IPS DF 6.9 (cell line): ENCODE data around the gene CALML3.

Source experiments
- DNase-seq: peaks from one replicate; pipeline ENCODE4 v3.0.0-alpha.2; 2013; ENCODE audit warnings: low read depth, low spot score
- H3K27ac ChIP-seq: one replicate; pipeline ENCODE4 v1.5.1; 2013; ENCODE audit warnings: low read length, control low read depth
- H3K27me3 ChIP-seq: 2 replicates; pipeline ENCODE4 v1.6.1; 2013; ENCODE audit warnings: mild to moderate bottlenecking, low read length; ENCODE audit not compliant: control insufficient read depth, insufficient read depth
- H3K36me3 ChIP-seq: 2 replicates; pipeline ENCODE4 v1.6.1; 2013; ENCODE audit warnings: low read length; ENCODE audit not compliant: control insufficient read depth, insufficient read depth
- H3K4me1 ChIP-seq: 2 replicates; pipeline ENCODE4 v1.6.1; 2013; ENCODE audit warnings: low read length; ENCODE audit not compliant: control insufficient read depth, insufficient read depth
- H3K4me3 ChIP-seq: 2 replicates; pipeline ENCODE4 v1.5.1; 2013; ENCODE audit warnings: mild to moderate bottlenecking, low read length
- H3K9me3 ChIP-seq: 2 replicates; pipeline ENCODE4 v1.6.1; 2013; ENCODE audit warnings: low read length, inconsistent platforms; ENCODE audit not compliant: control insufficient read depth, insufficient read depth
- WGBS: extraction: QIAGEN DNeasy Blood & Tissue Kit; methylation state at CpG from one replicate; pipeline ENCODE4 v1.1.7; 2013; ENCODE audit warnings: mixed read lengths, missing lambda C conversion rate; ENCODE audit not compliant: insufficient read length, insufficient coverage; 5-methylcytosine and 5-hydroxymethylcytosine counted together

Gene CALML3

DNA sequence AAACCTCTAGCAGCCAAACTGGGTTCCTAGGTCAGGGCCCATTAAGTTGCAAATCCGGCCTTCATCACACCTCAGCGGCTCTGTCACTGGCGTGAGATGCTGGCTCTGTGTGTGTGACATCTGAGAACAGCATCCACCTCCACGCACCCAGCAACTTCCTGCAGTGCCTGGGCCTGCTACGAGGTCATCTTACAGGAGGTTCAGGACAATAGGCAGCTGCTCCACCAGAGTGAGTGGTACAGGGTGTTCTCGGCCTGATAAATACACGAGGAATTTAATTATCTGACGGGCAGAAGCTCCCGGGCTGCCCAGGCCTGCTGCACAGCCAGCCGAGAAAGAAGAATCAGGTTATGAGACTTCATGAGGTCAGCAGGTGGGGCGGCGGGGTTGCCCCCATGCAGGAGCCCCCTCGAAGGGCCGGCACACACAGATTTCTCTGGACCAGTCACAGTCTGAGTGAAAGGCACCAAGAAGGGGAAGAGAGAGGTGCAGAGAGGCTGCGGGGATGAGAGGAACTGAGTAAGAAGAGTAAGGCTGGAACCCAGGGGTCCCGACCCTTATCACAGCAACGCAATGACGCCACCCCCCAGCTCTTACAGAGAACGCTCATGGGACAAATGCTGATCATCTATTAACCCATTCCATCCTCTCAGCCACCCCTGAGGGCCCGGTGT lies 49.3 kb downstream of the CALML3 start:
- WGBS, result no CpG with 5 or more reads among the region's 20 CpGs
- Histone ChIP-seq H3K27ac (no peak overlapping the region), H3K27me3 (no peaks in the 10 kb centered on the region), H3K4me1 (no peaks in the 10 kb centered on the region), H3K36me3 (no peaks in the 10 kb centered on the region; the same call in 1 of the 2 replicates), H3K4me3 (no peak overlapping the region), H3K9me3 (no peaks in the 10 kb centered on the region)
- DNase-seq, result no peak

- Histone ChIP-seq H3K4me1 (no peaks in the 10 kb centered on the region), H3K36me3 (no peaks in the 10 kb centered on the region; the same call in 1 of the 2 replicates), H3K27me3 (no peaks in the 10 kb centered on the region), H3K4me3 (no peak overlapping the region), H3K27ac (no peak overlapping the region), H3K9me3 (no peaks in the 10 kb centered on the region)
- no peak for DNase-seq
- WGBS, result no CpG with 5 or more reads among the region's 14 CpGs
Observed at GRCh38 chr10:5574642-5575131, 49.9 kb downstream of the CALML3 start.

DNA sequence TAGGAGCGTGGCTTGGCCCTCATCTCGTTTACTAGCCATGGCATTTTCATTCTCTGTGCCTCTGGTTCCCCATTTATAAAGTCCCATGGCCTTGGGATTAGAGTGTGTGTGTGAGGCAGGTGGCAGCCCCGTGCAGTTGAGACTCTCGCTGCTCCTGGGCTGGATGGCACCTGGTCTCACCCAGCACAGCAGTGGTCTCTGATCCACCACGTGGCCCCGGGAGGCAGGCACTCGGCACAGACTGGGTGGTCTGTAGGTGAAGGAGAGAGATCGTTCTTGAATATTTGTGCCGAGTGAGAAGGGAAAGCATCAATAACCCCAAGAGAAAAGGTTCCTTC lies 50.4 kb downstream of the CALML3 start:
- no peaks in the 10 kb centered on the region; the same call in 1 of the 2 replicates for H3K36me3 ChIP-seq
- WGBS, result no CpG with 5 or more reads among the region's 9 CpGs
- H3K4me1 ChIP-seq, result no peaks in the 10 kb centered on the region
- H3K4me3 ChIP-seq, result no peak overlapping the region
- no peaks in the 10 kb centered on the region for H3K27me3 ChIP-seq
- H3K9me3 ChIP-seq, result no peaks in the 10 kb centered on the region
- DNase-seq, result no peak
- no peak overlapping the region for H3K27ac ChIP-seq

- Histone ChIP-seq H3K36me3 (no peaks in the 10 kb centered on the region), H3K9me3 (no peaks in the 10 kb centered on the region), H3K4me3 (no peak overlapping the region), H3K27ac (no peak overlapping the region), H3K4me1 (no peaks in the 10 kb centered on the region), H3K27me3 (no peaks in the 10 kb centered on the region)
- DNase-seq, result no peak
- WGBS, result no CpG with 5 or more reads among the region's 23 CpGs
Observed at GRCh38 chr10:5575482-5576153, 50.9 kb downstream of the CALML3 start.

DNA sequence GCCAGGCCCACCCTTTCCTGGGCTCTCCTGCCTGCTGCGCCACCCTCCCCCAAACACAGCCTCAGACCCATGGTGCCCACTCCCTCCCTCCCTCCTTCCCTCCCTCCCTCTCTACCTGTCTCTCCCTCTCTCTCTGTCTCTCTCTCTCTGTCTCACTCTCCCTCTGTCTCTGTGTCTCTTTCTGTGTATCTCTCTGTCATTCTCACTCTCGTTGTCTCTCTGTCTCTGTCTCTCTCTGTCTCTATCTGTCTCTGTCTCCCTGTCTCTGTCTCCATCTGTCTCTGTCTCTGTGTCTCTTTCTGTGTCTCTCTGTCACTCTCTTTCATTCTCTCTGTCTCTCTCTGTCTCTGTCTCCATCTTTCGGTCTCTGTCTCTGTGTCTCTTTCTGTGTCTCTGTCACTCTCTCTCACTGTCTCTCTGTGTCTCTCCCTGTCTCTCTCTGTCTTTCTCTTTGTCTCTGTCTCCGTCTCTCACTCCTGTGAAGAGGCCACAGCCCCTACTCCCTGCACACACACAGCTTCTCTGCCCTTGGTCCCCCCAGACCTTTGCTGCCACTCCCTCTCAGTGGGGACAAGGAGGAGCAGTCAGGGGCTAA lies 51.5 kb downstream of the CALML3 start:
- DNase-seq, result no peak
- no peak overlapping the region for H3K4me3 ChIP-seq
- H3K9me3 ChIP-seq, result no peaks in the 10 kb centered on the region
- WGBS, result no CpG with 5 or more reads among the region's 4 CpGs
- no peaks in the 10 kb centered on the region for H3K4me1 ChIP-seq
- H3K27me3 ChIP-seq, result no peaks in the 10 kb centered on the region
- H3K36me3 ChIP-seq, result no peaks in the 10 kb centered on the region
- H3K27ac ChIP-seq, result no peak overlapping the region
